Measurements from ENCODE around the gene SRSF6. TPM values are rescaled to one million over a fixed set of nuclear protein-coding genes. Genes with fewer than 3 reads are reported as not detected.
"Not testable (repeated sequence)": the region's sequence is repeated elsewhere in the genome, so short reads cannot be mapped to it uniquely, and the experiment has no call there.

SRSF6 gene
- total and polyA plus RNA-seq, 4 donors, result 26.7 to 135 (median 91.3) TPM

GRCh38 chr20:43444107-43444506 is 13.6 kb upstream of the SRSF6 start:
- Histone ChIP-seq H3K9me3 (ENCODE audit: control insufficient read depth, low read length) (peaks cover 2% of the 10 kb centered on the region), H3K27ac (ENCODE audit: low read depth in 1 of 2, low read length in 2 of 2) (no peak overlapping the region), H3K4me1 (ENCODE audit: control insufficient read depth in 1 of 2, insufficient read depth in 2 of 2, low read length in 2 of 2) (no peaks in the 10 kb centered on the region), H3K27me3 (ENCODE audit: control insufficient read depth in 1 of 2, insufficient read depth in 2 of 2, low read length in 1 of 2) (no peaks in the 10 kb centered on the region), H3K36me3 (ENCODE audit: control insufficient read depth in 1 of 2, insufficient read depth in 2 of 2, low read length in 1 of 2) (no peaks in the 10 kb centered on the region), H3K4me3 (ENCODE audit: low read length in 2 of 2) (no peak overlapping the region)
- 58 to 61% methylated on average over 9 of the region's 9 CpGs for WGBS, 2 donors
- DNase-seq, result no peak
- no peak for ATAC-seq (ENCODE audit: low FRiP score)
- intact Hi-C loops (cut with DNase I), result no loop called here

GRCh38 chr20:43446361-43446879 is 11.3 kb upstream of the SRSF6 start:
- intact Hi-C loops (cut with DNase I), result no loop called here
- Histone ChIP-seq H3K36me3 (ENCODE audit: control insufficient read depth in 1 of 2, insufficient read depth in 2 of 2, low read length in 1 of 2) (no peaks in the 10 kb centered on the region), H3K27ac (ENCODE audit: low read depth in 1 of 2, low read length in 2 of 2) (no peak overlapping the region), H3K9me3 (ENCODE audit: control insufficient read depth, low read length) (no peaks in the 10 kb centered on the region), H3K27me3 (ENCODE audit: control insufficient read depth in 1 of 2, insufficient read depth in 2 of 2, low read length in 1 of 2) (no peaks in the 10 kb centered on the region), H3K4me1 (ENCODE audit: control insufficient read depth in 1 of 2, insufficient read depth in 2 of 2, low read length in 2 of 2) (no peaks in the 10 kb centered on the region), H3K4me3 (ENCODE audit: low read length in 2 of 2) (no peak overlapping the region)
- 68 to 71% methylated on average over 6 of the region's 6 CpGs for WGBS, 2 donors
- ATAC-seq (ENCODE audit: low FRiP score) (no peak), DNase-seq (no peak)

GRCh38 chr20:43448431-43448747 is 9.3 kb upstream of the SRSF6 start:
- H3K4me3 ChIP-seq (ENCODE audit: low read length in 2 of 2); H3K9me3 ChIP-seq (ENCODE audit: control insufficient read depth, low read length); H3K4me1 ChIP-seq (ENCODE audit: control insufficient read depth in 1 of 2, insufficient read depth in 2 of 2, low read length in 2 of 2); H3K27ac ChIP-seq (ENCODE audit: low read depth in 1 of 2, low read length in 2 of 2); H3K36me3 ChIP-seq (ENCODE audit: control insufficient read depth in 1 of 2, insufficient read depth in 2 of 2, low read length in 1 of 2); intact Hi-C loops (cut with DNase I); H3K27me3 ChIP-seq (ENCODE audit: control insufficient read depth in 1 of 2, insufficient read depth in 2 of 2, low read length in 1 of 2); ATAC-seq (ENCODE audit: low FRiP score); DNase-seq: not testable (repeated sequence)
- WGBS, 2 donors, result 22 to 32% methylated on average over 4 of the region's 4 CpGs

- Histone ChIP-seq H3K27me3 (ENCODE audit: control insufficient read depth in 1 of 2, insufficient read depth in 2 of 2, low read length in 1 of 2) (no peaks in the 10 kb centered on the region), H3K4me3 (ENCODE audit: low read length in 2 of 2) (no peak overlapping the region), H3K27ac (ENCODE audit: low read depth in 1 of 2, low read length in 2 of 2) (no peak overlapping the region), H3K36me3 (ENCODE audit: control insufficient read depth in 1 of 2, insufficient read depth in 2 of 2, low read length in 1 of 2) (no peaks in the 10 kb centered on the region), H3K9me3 (ENCODE audit: control insufficient read depth, low read length) (no peaks in the 10 kb centered on the region), H3K4me1 (ENCODE audit: control insufficient read depth in 1 of 2, insufficient read depth in 2 of 2, low read length in 2 of 2) (no peaks in the 10 kb centered on the region)
- intact Hi-C loops (cut with DNase I), result no loop called here
- DNase-seq, result no peak
- ATAC-seq (ENCODE audit: low FRiP score), result no peak
- WGBS, 2 donors, result 28 to 30% methylated on average over 9 of the region's 9 CpGs
These were observed 8.8 kb upstream of the SRSF6 start for GRCh38 chr20:43448748-43449535.

- Histone ChIP-seq H3K9me3 (ENCODE audit: control insufficient read depth, low read length) (no peaks in the 10 kb centered on the region), H3K4me1 (ENCODE audit: control insufficient read depth in 1 of 2, insufficient read depth in 2 of 2, low read length in 2 of 2) (no peaks in the 10 kb centered on the region), H3K4me3 (ENCODE audit: low read length in 2 of 2) (no peak overlapping the region), H3K27me3 (ENCODE audit: control insufficient read depth in 1 of 2, insufficient read depth in 2 of 2, low read length in 1 of 2) (no peaks in the 10 kb centered on the region), H3K27ac (ENCODE audit: low read depth in 1 of 2, low read length in 2 of 2) (no peak overlapping the region), H3K36me3 (ENCODE audit: control insufficient read depth in 1 of 2, insufficient read depth in 2 of 2, low read length in 1 of 2) (no peaks in the 10 kb centered on the region)
- WGBS, 2 donors, result 76 to 80% methylated on average over 14 of the region's 14 CpGs
- no peak for DNase-seq
- no peak for ATAC-seq (ENCODE audit: low FRiP score)
- intact Hi-C loops (cut with DNase I), result loop anchor here in 1 of 2 donors (10.0 kb wide), 1 partner anchor 236 kb away; no protein-coding TSS in a partner anchor
These were observed 6.6 kb upstream of the SRSF6 start for GRCh38 chr20:43450841-43451799.

GRCh38 chr20:43452404-43453126 is 5.1 kb upstream of the SRSF6 start:
- 89 to 91% methylated on average over 15 of the region's 15 CpGs for WGBS, 2 donors
- no peak for ATAC-seq (ENCODE audit: low FRiP score)

GRCh38 chr20:43456252-43456651 is 1.4 kb upstream of the SRSF6 start:
- WGBS, 2 donors, result 82 to 84% methylated on average over 8 of the region's 8 CpGs
- H3K4me3 ChIP-seq (ENCODE audit: low read length in 2 of 2), result not testable (repeated sequence)

More at GRCh38 chr20:43452404-43453126, 5.1 kb upstream of the SRSF6 start:
- no peak overlapping the region for H3K4me3 ChIP-seq (ENCODE audit: low read length in 2 of 2)
- H3K27ac ChIP-seq (ENCODE audit: low read depth in 1 of 2, low read length in 2 of 2), result no peak overlapping the region
- no peaks in the 10 kb centered on the region for H3K36me3 ChIP-seq (ENCODE audit: control insufficient read depth in 1 of 2, insufficient read depth in 2 of 2, low read length in 1 of 2)
- no peaks in the 10 kb centered on the region for H3K4me1 ChIP-seq (ENCODE audit: control insufficient read depth in 1 of 2, insufficient read depth in 2 of 2, low read length in 2 of 2)
- intact Hi-C loops (cut with DNase I), result loop anchor here in 1 of 2 donors (10.0 kb wide), 1 partner anchor 238 kb away; no protein-coding TSS in a partner anchor
- no peak for DNase-seq
- no peaks in the 10 kb centered on the region for H3K27me3 ChIP-seq (ENCODE audit: control insufficient read depth in 1 of 2, insufficient read depth in 2 of 2, low read length in 1 of 2)
- H3K9me3 ChIP-seq (ENCODE audit: control insufficient read depth, low read length), result no peaks in the 10 kb centered on the region

More at GRCh38 chr20:43456252-43456651, 1.4 kb upstream of the SRSF6 start:
- H3K4me1 ChIP-seq (ENCODE audit: control insufficient read depth in 1 of 2, insufficient read depth in 2 of 2, low read length in 2 of 2); DNase-seq; H3K27ac ChIP-seq (ENCODE audit: low read depth in 1 of 2, low read length in 2 of 2); ATAC-seq (ENCODE audit: low FRiP score); H3K9me3 ChIP-seq (ENCODE audit: control insufficient read depth, low read length); H3K36me3 ChIP-seq (ENCODE audit: control insufficient read depth in 1 of 2, insufficient read depth in 2 of 2, low read length in 1 of 2); H3K27me3 ChIP-seq (ENCODE audit: control insufficient read depth in 1 of 2, insufficient read depth in 2 of 2, low read length in 1 of 2): not testable (repeated sequence)
- intact Hi-C loops (cut with DNase I), result loop anchor here in 1 of 2 donors (2.0 to 10.0 kb wide), 3 partner anchors 56 to 241 kb away; partner anchors contain the start of gene IFT52

All from aorta (tissue), 5 donors.